GM12892 (cell line): ENCODE results near the gene WNT7B.

Source experiments
- DNase-seq: peaks from one replicate; pipeline ENCODE4 v3.0.0; 2011; ENCODE audit not compliant: insufficient read length
- FAIRE-seq: peaks from 2 replicates; lab custom pipeline; 2011; peaks lifted over from hg19 to GRCh38; lab: Jason Lieb, UNC
- POLR2A ChIP-seq: IDR thresholded peaks from 2 replicates; pipeline ENCODE4 v1.6.1; 2011; ENCODE audit warnings: low read depth, low read length, control low read depth
- POLR2AphosphoS5 ChIP-seq: IDR thresholded peaks from 2 replicates; pipeline ENCODE4 v1.6.1; 2011; ENCODE audit warnings: low read depth, low read length, control low read depth
- TAF1 ChIP-seq: IDR thresholded peaks from 2 replicates; pipeline ENCODE4 v1.6.1; 2011; ENCODE audit warnings: low read depth, mild to moderate bottlenecking, control low read depth, low read length, borderline replicate concordance

WNT7B gene

DNA sequence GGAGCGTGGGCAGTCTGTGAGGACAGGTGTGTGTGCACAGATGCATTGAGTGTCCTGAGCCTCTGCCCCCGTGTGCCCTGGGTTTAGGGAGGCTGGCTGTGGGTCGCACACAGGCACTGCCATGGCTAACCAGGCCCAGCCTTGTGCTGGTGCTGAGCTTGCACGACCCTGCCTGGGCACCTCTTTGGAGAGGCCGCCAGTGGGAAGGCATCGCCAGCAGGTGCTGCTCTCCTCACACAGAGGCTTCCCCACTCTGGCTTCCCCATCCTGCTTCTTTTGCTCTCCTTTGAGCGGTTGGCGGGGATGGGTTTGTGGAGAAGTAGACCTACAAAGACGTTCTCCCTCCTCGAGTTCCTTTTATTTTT lies 4.1 kb downstream of the WNT7B start:
- FAIRE-seq (no peak), DNase-seq (no peak)
- TF ChIP-seq POLR2A (no peak), TAF1 (no peak), POLR2AphosphoS5 (no peak)

DNA sequence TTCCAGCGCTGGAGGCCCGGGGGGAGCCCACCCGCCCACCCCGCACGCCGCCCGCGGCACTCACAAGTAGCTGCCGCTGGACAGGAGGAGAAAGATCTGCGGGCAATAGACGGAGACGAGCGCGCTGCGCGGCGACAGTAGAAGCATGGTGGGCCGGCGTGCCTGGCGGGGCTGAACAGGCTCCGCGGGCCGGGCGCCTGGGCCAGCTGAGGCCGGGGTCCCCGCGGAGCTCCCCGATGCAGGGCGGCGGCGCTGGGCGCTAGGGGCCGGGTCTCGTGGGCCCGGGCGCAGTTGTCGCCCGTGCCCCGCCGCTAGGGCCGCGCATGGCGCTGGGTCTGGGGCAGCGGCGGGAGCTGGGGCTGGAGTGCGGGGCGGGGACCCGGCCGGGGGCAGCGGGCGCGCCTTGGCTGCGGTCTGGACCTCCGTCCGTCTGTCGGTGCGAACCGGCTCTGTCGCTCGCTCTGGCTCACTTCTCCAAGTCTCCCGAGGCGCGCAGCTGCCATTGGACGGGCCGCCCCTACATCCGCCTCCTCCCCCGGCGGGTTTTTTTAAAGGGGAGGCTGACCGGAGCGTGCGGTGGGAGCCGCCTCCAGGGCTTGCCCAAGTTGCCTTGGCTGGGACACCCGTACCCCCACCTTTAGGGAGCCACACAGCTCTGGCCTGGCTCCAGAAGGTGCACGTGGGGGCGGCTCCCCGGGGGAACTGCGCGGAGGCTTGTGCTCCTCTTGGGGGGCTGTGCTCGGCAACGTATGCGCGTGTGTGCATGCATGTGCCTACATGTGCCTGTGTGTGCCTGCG lies 4.7 kb downstream of the WNT7B start:
- DNase-seq (no peak), FAIRE-seq (no peak)
- TF ChIP-seq POLR2AphosphoS5 (no peak), POLR2A (no peak), TAF1 (no peak)

DNA sequence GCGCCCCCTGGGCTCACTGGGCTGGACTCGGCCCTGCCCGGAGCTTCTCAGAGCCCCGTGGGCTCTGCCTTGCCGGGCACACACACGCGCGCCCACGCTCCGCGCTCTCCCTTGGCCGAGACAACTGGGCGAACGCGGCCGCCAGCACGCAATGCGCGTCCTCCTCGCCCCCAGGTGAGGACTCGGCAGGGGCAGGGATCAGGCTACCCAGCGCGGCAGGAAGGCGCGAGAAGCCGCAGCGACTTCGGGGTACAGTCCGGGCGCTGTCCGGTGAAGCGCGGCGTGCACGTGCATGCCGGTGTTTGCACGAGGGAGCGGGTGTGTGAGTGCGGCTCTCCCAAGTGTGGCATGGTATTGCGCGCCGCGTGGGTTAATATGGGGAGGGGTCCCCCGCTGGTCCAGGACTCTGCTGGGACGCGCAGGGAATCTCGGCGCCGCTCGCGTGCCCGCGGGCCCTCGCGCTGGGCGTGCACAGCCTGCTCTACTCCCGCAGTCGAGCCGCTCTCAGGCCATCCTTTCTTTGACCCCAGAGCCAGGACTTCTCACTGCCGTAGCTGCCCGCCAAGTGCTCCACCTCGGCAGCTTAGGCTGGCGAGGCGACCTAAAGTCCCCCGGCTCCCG lies 5.4 kb downstream of the WNT7B start:
- no peak for FAIRE-seq
- TF ChIP-seq TAF1 (no peak), POLR2AphosphoS5 (no peak), POLR2A (no peak)
- DNase-seq: no peak

DNA sequence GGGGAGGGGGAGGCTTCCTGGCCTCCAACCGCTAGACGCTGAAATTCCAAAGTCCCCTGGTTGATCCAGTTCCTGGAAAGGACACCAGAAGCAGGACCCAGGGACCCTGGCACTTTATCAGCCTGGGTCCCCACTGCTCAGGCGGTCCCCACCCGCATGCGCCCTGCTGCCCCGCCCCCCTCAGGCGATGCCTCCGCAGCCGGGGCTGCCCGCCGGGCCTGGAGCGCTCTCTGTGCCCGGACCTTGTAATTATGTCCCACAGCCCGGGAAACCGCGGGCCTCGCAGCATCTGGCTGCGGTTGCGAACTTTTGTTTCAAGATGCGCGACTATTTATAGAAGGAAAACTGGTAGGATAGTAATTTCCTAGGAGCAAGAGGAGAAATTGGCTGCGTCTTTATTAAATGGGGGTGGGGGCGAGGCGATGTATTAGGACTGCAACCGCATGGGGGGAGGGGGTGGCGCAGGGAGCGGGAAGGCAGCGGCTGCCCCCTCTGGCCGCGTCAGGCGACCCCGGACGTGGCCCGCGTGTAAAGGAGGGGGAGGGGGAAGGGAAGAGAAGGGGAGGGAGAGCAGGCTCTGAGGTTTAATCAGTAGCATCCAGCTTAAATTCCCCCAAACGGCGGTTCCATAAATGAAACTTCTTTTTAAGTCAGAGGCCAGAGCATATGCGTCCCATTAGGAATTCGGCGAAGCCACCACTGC lies 6.1 kb downstream of the WNT7B start:
- FAIRE-seq: no peak
- TF ChIP-seq POLR2AphosphoS5: no peak
- no peak for TF ChIP-seq TAF1
- TF ChIP-seq POLR2A: no peak
- no peak for DNase-seq

DNA sequence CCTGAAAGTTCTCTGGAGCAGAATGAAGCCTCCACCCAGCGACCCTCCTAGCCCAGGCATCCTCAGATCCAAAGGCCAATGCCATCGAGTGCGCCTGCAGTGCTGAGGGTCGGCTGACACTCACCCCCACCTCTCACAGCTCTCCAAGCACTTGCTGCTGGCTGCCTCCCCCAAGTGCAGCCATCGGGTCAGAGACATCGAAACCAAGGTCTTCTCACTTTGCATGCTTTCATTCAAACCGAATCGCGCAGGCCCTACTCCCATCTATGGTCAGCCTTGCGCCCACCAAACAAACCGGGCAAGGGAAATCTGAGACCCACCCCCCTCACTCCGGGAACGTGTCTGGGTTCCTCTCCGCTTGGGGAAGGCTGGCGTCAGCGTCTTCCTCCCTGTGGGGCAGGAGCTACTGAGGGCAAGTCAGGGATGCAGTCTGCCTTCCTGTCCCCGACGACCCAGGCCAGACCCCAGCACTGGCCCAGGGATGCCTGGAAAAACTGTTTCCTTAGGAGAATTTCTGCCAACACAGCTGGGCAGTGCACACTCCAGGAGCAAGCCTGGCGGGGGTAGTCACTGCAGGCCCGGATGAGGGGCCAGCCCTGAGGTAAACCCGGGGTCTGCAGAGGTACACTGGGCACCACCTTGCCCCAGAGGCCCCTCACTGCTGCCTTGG lies 7.0 kb downstream of the WNT7B start:
- DNase-seq (no peak), FAIRE-seq (no peak)
- TF ChIP-seq POLR2AphosphoS5: no peak
- no peak for TF ChIP-seq POLR2A
- TF ChIP-seq TAF1: no peak

DNA sequence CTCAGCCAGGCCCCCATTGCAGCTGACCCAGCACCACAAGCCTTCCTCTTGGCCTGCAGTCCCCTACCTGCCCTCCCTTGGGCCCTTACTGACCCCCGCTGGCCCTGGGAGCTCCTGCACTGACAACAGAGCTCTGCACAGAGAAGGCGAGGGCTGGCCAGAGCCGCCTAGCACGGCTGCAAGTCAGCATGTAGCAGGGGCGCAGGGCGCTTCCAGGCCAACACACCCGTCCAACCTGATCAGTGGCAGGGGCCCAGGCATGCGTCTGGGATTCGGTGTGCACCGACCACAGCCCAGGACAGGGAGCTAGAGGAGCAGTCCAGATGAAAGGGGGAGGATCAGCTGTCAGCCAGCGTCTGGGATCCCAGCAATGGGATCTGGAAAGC lies 7.6 kb downstream of the WNT7B start:
- FAIRE-seq (no peak), DNase-seq (no peak)
- TF ChIP-seq POLR2AphosphoS5: no peak
- no peak for TF ChIP-seq POLR2A
- no peak for TF ChIP-seq TAF1

DNA sequence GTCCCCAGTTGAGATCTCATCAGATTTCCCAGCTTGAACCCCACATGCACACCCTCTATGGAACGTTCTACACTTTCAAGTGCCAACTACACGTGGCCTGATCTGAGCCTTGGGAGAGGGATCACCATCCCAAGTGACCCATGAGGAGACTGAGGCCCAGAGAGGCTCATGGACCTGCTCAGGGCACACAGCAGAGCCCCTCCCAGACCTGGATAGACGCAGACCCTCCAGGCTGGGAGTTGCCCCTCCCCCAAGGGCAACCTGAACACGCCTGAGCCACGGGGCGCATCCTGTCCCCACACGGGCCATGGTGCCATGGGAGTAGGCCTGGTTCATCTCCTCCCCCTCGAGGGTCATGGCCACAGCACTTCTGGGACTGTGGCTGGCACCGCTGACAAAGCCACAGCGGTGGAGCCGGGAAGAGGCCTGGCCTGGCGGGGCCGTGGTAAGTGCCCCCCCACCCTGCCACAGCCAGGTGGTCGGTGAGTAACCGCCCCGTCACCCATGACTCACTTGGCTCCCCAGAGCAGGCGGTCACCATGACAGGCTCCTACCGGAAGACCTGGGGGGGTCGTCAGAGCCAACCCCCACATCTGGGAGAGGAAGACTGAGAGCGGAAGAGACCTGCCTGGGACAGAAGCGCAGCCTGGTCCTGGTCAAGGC lies 8.1 kb downstream of the WNT7B start:
- no peak for TF ChIP-seq POLR2AphosphoS5
- TF ChIP-seq POLR2A: no peak
- no peak for TF ChIP-seq TAF1
- DNase-seq: no peak
- no peak for FAIRE-seq

DNA sequence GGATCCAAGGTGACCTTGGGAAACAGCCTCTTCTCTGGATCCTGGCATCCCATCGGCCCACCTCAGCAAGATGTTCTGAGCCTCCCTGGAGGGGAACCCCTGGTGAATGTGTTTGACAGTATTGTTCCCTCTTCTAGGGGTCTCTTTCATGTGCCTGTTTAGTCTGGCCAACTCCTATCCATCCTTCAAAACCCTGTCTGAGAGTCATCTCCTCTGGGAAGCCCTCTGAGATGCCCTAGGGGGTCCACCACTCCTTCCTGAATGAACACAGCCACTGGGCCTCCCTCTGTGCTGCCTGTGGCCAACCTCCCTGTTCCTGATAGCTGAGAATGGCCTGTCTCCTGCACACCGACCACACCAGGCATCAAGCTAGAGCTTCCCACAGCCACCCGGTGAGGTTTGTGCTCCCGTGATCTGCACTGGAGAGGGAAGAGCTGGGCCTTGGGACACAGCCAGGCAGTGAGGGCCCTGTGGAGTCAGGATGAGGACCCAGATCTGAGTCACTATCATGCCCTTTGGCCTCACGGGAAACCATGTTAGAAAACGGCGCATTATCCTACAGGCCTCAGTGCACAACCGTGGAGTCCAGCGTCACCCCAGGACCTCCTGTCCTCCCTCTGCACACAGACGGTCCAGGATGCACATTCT lies 8.8 kb downstream of the WNT7B start:
- FAIRE-seq (no peak), DNase-seq (no peak)
- TF ChIP-seq TAF1: no peak
- no peak for TF ChIP-seq POLR2AphosphoS5
- no peak for TF ChIP-seq POLR2A

DNA sequence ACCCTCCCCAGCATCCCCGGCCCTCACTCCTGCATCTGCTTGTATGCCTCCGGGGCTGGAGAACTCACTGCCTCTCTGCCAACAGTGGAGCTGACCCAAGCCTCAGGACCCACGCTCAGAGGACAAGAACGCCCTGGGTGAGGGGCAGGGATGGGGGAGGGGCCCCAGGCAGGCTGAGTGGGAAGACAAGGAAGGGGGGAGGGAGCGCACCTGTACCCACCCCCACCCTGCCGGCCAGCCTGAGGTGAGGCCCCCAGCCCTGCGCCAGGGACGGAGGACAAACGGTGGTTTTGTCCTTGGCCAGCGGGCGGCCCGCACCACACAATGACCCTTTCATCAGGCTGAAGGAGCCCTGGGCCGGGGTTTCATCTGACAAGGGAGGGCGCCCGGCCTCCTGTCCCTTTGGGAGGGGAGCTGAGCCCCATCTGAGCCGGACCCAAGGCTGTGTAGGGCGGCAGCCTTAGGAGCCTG lies 10.0 kb downstream of the WNT7B start:
- DNase-seq (no peak), FAIRE-seq (no peak)
- TF ChIP-seq POLR2A: no peak
- no peak for TF ChIP-seq TAF1
- TF ChIP-seq POLR2AphosphoS5: no peak

DNA sequence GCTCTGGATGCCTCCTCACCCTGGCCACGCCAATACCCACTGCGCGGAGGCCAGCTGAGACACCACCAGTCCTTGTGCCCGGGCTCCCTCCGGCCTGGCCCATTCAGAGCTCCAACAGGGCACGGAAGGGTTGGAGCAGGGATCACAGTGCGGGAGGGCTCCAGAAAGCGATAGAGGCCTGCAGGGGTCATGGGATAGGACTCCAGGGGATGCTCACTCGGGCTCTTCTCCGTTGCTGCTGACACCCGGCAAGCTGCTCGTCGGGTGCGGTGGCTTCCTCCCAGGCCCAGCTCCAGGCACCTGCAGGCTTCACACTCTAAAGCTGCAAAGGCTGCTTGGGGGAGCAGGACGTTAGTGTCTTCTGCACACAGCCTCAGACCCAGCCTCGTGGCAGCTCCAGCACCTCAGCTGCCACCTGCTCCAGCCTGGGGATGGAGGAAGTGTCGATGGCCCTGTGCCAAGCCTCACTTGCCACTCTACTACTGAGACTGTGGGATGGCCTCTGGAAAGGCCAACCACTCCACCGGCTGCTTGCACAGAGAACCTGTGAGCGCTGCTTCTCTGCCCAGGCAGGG lies 10.6 kb downstream of the WNT7B start:
- FAIRE-seq: no peak

More for the DNA sequence above, 10.6 kb downstream of the WNT7B start:
- no peak for DNase-seq
- no peak for TF ChIP-seq TAF1
- TF ChIP-seq POLR2A: no peak
- no peak for TF ChIP-seq POLR2AphosphoS5
